SHP77 treated with DMSO at 0.1 percent for 48 hours (cell line): ENCODE results near the gene SYNJ2BP.

Experiments
- DNase-seq: peaks from one replicate; lab custom pipeline; 2025; lab: John Stamatoyannopoulos, UW

SYNJ2BP gene

DNA sequence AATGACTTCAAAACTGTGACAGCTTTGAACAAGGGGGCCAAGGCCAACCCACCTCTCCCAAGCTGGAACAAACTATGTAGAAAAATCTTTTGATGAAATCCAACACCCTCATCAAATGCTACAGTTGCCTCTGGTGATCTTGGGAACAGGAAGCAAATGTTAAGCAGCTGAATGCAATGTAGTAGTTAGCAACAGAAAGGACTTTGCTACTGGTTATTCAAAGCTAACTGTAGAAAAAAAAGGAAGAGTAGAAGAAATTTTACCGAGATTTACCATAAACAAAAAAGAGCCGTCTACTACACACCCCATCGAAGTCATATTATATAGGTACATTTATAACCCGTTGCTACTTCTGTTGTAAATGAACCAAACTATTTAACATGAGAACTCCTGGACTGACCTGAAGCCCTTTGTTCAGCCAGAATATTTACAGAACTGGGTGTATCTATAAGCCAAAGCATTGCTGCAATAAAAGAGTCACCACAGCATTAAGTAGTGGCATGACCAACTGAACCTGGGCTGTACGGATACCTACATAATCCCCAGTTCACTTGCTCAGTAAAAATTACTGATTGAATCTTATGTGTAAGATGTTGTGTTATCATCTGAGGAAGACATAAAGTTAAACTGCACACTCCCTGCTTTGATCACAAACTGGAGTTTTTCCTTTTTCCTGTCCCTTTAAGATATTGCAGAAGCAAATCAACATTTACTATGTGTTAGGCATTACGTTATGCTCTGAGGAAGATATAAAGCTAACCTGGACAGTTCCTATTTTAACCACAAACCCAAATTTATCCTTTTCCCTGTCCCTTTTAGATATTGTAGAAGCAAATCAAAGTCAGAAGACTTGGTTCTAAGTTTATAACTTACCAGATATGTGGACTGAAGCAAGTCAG, 25.1 kb downstream of the SYNJ2BP start:
- DNase-seq, result no peak

- DNase-seq, result no peak
Measured at GRCh38 chr14:70382536-70382935, 34.4 kb downstream of the SYNJ2BP start.

- no peak for DNase-seq
Measured at GRCh38 chr14:70380824-70381223, 36.1 kb downstream of the SYNJ2BP start.

- DNase-seq, result no peak
Measured at GRCh38 chr14:70378696-70379095, 38.2 kb downstream of the SYNJ2BP start.
